Rectal smooth muscle tissue (tissue), 1 donor: ENCODE measurements around the gene LCNL1.

Experiments used
- H3K27ac ChIP-seq: one replicate; pipeline ENCODE4 v1.7.0; 2013; ENCODE audit warnings: low read depth, low read length, inconsistent platforms
- H3K27me3 ChIP-seq: one replicate; pipeline ENCODE4 v1.7.0; 2013; ENCODE audit warnings: low read length; ENCODE audit not compliant: control insufficient read depth, insufficient read depth
- H3K36me3 ChIP-seq: one replicate; pipeline ENCODE4 v1.7.0; 2013; ENCODE audit warnings: low read length; ENCODE audit not compliant: control insufficient read depth, insufficient read depth
- H3K4me1 ChIP-seq: one replicate; pipeline ENCODE4 v1.7.0; 2013; ENCODE audit warnings: low read length; ENCODE audit not compliant: control insufficient read depth, insufficient read depth
- H3K4me3 ChIP-seq: one replicate; pipeline ENCODE4 v1.7.0; 2013; ENCODE audit warnings: low read length
- H3K9ac ChIP-seq: one replicate; pipeline ENCODE4 v1.7.0; 2013; ENCODE audit warnings: low read length

LCNL1 gene

DNA sequence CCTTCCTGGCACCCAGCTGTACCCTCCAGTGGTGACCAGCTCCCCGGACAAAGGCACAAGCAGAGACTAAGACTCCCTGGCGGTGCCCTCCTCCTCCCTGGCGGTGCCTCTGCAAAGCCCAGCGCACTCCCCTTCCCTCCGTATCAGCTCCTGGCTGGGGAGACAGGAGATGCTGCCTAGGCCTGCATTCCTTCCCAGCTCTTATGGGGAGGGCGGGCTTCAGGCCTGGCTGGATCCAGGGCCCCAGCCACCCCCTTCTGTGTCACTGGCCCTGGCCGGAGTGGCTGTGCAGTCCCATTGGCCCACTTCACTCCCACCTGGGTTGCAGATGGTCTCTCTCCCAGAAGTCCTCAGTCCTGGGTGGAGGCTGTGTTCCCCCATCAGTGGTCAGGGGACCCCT, 24.3 kb upstream of the LCNL1 start:
- Histone ChIP-seq H3K27ac (no peak overlapping the region), H3K9ac (no peak overlapping the region), H3K36me3 (no peaks in the 10 kb centered on the region), H3K4me3 (no peak overlapping the region), H3K4me1 (no peaks in the 10 kb centered on the region), H3K27me3 (no peaks in the 10 kb centered on the region)

DNA sequence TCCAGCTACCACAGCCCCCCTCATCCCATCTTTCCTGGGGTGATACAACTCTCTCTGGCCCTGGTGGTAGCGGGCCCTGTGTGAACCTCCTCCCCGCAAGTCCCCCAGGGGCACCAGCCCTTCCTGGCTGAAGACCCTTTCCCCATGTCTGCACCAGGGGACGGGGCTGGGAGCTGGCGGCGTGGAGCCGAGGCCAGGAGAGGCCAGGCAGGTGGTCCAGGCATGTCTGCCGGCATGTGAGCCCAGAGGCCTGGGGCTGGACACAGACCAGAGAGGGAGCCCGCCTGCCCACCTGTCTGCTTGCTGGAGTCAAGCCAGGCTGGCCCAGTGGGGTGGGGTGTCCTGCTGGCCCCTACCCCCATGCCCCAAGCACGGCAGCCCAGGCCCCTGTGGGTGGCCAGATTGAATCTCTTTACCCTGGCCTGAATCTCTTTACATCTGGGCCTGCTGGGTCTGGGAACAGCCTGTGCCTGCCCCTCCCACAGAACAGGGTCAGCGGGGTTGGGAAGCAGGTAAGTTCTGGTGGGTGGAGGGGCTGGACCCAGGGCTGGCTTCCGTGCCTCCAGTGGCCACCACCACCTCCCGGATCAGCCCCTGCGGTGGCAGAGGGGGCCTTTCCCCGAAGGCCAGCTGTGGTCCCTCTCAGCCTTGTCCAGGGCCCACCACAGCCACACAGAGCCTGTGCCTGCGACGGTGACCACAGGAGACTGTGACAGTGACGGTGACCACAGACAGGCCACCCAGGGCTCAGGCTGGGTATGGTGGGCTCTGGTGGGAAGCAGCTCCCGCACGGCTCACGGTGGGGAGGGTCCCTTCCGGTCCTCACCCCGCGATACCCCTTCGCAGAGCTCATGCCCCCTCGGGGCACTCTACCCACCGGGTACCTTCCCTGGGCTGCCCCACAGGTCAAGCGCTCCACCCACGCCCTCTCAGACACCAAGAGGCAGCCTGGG, 23.6 kb upstream of the LCNL1 start:
- no peak overlapping the region for H3K27ac ChIP-seq

DNA sequence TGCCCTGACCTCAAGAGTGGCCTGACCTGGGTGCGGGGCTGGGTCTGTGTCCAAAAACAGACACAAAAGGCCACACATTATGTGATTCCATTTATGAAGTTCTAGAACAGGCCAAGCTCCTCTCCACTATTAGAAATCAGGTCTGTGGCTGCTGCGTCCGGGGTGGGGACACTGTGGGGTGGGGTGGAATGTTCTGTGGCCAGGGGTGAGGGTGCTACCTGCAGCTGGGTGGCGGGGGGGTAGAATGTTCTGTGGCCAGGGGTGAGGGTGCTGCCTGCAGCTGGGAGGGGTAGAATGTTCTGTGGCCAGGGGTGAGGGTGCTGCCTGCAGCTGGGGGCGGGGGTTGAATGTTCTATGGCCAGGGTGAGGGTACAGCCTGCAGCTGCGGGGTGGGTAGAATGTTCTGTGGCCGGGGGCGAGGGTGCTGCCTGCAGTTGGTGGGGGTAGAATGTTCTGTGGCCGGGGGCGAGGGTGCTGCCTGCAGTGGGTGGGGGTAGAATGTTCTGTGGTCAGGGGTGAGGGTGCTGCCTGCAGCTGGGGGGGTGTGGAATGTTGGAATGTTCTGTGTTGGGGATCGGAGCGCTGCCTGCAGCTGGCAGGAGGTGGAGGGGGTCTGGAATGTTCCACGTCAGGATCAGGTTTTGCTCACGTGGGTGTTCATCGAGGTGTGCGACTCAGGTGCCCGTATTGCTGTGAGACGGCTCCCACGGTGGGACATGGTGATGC, 22.4 kb upstream of the LCNL1 start:
- Histone ChIP-seq H3K4me1 (no peaks in the 10 kb centered on the region), H3K36me3 (no peaks in the 10 kb centered on the region), H3K27ac (no peak overlapping the region)

More for the DNA sequence above, 23.6 kb upstream of the LCNL1 start:
- Histone ChIP-seq H3K27me3 (no peaks in the 10 kb centered on the region), H3K9ac (no peak overlapping the region), H3K4me1 (no peaks in the 10 kb centered on the region), H3K4me3 (no peak overlapping the region), H3K36me3 (no peaks in the 10 kb centered on the region)

DNA sequence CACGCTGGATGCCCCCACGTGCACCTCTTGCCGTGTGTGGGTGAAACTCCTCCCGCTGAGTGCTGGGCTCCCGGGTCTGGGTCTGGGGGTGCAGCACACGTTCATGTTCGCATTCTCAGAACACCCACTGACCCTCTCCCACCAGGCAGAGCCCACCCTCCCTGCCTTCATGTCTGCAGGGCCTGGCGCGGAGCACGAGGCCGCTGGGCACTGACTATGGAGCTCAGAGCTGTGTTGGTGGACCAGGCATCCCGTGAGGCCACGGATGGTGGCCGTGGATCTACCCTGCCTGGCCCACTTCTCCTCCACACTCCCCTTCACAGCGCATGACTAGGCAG, 21.9 kb upstream of the LCNL1 start:
- H3K4me1 ChIP-seq: no peaks in the 10 kb centered on the region
- no peaks in the 10 kb centered on the region for H3K27me3 ChIP-seq
- H3K36me3 ChIP-seq: no peaks in the 10 kb centered on the region
- no peak overlapping the region for H3K4me3 ChIP-seq
- no peak overlapping the region for H3K9ac ChIP-seq
- no peak overlapping the region for H3K27ac ChIP-seq

More for the DNA sequence above, 22.4 kb upstream of the LCNL1 start:
- H3K9ac ChIP-seq: no peak overlapping the region
- H3K4me3 ChIP-seq: no peak overlapping the region
- H3K27me3 ChIP-seq: no peaks in the 10 kb centered on the region

DNA sequence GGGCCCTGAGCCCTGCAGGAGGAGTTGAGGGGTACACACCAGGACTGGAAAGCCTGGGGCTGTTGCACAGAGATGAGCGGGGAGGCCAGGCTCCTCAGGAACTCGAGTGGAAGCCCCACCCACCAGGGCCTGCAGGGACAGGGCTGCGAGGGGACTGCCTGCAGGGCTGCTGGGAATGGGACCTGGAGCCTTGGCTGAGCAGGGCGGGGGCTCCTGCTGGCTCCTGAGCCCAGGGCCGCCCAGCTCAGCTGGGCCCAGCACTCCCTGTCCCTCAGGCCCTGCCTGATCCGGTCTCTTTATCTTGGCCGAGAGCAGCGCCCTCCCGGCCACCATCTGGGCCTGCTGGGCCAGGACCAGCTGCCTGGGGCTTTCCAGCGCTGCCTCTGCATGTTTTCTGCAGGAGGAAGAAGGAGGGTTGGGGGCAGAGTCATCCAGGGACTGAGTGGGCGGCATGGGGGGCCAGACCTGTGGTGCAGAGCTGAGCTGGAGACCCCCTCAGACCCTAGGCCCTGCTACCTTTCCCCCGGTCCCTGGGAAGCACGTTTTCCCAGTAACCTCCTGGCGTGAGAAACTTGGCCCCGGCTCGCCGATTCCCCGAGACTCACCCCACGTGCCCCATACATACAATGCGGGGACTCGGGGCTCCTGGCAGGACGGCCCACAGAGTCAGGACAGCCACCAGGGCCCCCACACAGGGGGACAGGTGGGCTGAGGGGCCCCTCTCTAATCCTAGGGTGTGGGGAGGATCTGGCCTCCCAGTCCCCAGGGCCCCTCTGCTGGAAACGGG, 21.3 kb upstream of the LCNL1 start:
- Histone ChIP-seq H3K4me1 (no peaks in the 10 kb centered on the region), H3K27me3 (no peaks in the 10 kb centered on the region), H3K27ac (no peak overlapping the region), H3K9ac (no peak overlapping the region), H3K4me3 (no peak overlapping the region), H3K36me3 (no peaks in the 10 kb centered on the region)

DNA sequence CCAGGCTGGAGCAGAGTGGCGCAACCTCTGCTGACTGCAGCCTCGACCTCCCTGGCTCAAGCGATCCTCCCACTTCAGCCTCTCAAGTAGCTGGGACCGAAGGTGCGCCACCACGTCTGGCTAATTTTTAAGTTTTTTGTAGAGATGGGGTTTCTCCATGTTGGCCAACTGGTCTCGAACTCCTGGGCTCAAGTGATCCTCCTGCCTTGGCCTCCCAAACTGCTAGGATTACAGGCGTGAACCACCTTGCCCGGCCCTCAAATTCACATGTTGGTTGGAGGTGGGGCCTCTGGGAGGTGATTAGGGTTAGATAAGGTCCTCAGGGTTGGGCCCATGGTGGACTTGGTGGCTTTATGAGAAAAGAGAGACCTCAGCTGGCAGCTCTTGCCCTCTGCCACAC, 20.6 kb upstream of the LCNL1 start:
- no peaks in the 10 kb centered on the region for H3K27me3 ChIP-seq
- H3K4me1 ChIP-seq: no peaks in the 10 kb centered on the region
- H3K36me3 ChIP-seq: no peaks in the 10 kb centered on the region
- H3K4me3 ChIP-seq: no peak overlapping the region
- no peak overlapping the region for H3K27ac ChIP-seq
- no peak overlapping the region for H3K9ac ChIP-seq

DNA sequence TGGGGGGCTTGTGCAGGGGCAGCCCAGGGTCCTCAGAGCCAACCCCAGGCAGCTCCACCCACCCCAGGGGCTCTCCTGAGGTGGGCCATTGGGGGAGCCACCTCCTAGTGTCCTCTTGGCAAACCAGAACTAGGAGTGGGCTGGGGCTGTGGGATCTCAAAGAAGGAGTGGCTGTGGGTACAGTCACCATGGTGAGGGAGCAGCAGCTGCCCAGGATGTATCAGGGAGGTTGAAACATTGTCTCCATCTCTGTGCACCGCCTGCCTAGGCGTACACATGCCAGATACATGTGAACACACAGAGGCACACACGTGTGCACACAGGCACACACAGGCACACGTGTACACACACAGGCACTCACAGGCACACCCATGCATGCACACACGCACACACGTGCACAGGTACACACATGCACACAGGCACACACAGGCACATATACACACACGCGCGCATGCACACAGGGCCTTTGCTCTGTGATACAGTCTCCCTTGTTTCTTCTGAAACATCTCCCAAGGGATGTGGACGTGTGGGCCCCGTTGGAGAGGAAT, 20.0 kb upstream of the LCNL1 start:
- Histone ChIP-seq H3K27me3 (no peaks in the 10 kb centered on the region), H3K4me1 (no peaks in the 10 kb centered on the region), H3K4me3 (no peak overlapping the region), H3K9ac (no peak overlapping the region), H3K27ac (no peak overlapping the region), H3K36me3 (no peaks in the 10 kb centered on the region)

DNA sequence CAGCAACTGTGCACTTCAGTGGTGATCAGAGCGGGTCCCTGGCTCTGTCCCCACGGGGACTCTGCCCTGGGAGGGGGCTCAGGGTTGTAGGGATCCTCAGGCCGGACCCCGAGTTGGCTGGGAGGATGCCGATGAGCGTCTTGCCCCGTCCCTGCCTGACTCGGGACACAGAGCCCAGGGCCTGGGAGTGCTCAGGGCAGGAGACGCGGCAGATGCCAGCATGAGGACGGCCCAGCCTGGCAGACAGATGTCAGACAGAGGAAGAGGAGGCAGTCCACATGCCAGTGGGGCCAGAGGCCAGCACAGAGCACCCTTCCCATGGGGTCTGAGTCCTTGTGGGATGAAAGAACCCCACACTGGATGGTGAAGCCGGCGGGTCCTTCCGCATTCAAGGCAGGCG, 19.5 kb upstream of the LCNL1 start:
- no peak overlapping the region for H3K27ac ChIP-seq
- H3K9ac ChIP-seq: no peak overlapping the region
- H3K4me3 ChIP-seq: no peak overlapping the region
- no peaks in the 10 kb centered on the region for H3K36me3 ChIP-seq
- no peaks in the 10 kb centered on the region for H3K4me1 ChIP-seq
- no peaks in the 10 kb centered on the region for H3K27me3 ChIP-seq

DNA sequence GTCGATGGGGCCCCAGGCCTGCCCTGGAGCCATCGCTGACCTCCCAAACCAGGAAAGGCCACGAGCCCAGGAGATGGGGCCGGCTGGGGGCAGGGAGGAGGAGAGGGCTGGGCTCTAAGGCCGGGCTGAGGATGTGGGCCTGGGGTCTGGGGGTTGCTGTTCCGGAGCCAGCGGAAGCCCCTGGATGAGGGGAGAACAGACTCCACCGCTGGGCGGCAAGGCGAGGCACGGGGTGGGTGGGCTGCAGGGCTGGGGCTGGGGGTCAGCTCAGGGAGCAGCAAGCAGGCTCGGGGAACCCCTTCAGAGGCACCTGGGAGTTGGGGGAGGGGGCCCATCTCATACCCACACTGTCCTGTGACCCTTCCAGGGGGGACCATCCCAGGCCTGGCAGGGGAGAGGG, 19.0 kb upstream of the LCNL1 start:
- Histone ChIP-seq H3K36me3 (no peaks in the 10 kb centered on the region), H3K27me3 (no peaks in the 10 kb centered on the region), H3K4me1 (no peaks in the 10 kb centered on the region), H3K27ac (no peak overlapping the region), H3K4me3 (no peak overlapping the region), H3K9ac (no peak overlapping the region)

DNA sequence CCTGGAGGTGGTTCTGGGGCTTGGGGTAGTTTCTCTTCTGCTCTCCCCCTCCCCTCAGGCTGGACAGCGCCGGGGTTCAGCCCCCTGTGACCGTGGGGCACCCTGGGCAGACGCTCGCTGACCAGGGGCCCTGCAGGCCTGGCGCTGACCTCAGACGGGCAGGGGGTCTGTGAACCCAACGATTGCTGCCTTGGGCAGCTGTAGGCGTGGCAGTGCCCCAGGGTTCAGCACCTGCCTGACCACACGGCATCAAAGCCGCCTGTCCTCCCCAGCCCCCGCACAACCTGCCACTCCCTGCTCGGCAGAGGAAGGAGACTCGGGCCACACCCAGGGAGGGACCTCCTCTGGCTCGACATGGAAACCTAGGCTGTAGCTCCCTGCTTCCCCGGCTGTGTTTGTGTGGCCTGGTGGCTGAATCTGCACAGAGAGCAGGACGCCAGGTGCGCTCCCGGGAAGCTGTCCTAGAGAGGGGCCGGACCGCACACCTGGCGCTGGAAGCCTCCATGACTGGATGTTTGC, 18.6 kb upstream of the LCNL1 start:
- H3K9ac ChIP-seq: no peak overlapping the region
- H3K27ac ChIP-seq: no peak overlapping the region
- H3K36me3 ChIP-seq: no peaks in the 10 kb centered on the region
- H3K4me1 ChIP-seq: no peaks in the 10 kb centered on the region
- no peaks in the 10 kb centered on the region for H3K27me3 ChIP-seq
- no peak overlapping the region for H3K4me3 ChIP-seq

DNA sequence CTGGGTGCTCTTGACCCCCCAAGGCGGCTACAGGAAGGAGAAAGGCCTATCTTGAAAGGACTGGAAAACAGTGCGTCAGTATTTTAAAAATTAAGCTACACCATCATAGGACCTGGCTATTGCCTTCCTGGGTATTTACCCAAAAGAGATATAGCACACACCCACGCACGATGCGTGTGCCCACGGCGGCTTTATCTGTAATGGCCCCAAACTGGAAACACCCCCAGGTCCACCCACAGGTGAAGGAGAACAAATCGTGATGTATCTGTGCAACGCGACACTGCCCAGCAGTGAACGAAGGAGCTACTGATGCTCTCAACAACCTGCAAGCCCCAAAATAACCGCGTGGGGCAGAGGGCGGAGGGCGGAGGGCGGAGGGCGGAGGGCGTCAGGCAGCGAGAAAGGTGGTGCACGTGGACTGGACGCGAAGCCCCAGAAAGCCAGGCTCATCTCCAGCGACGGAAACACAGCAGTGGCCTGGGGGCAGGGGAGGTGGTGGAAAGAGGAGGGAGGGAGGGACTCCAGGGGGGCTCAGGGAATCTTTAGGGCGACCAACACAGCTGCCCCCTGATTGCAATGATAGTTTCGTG, 17.9 kb upstream of the LCNL1 start:
- Histone ChIP-seq H3K9ac (no peak overlapping the region), H3K27ac (no peak overlapping the region), H3K4me1 (no peaks in the 10 kb centered on the region)

More for the DNA sequence above, 17.9 kb upstream of the LCNL1 start:
- Histone ChIP-seq H3K36me3 (no peaks in the 10 kb centered on the region), H3K4me3 (no peak overlapping the region), H3K27me3 (no peaks in the 10 kb centered on the region)
